Activated effector memory CD4-positive, alpha-beta T cell treated with anti-CD3 and anti-CD28 coated beads, Interleukin-2, amount 50 U/mL, for 16 hours (primary cell): ENCODE results near the gene METTL9.
"Not testable (repeated sequence)": the region's sequence is repeated elsewhere in the genome, so short reads cannot be mapped to it uniquely, and the experiment has no call there.

Experiments used
- DNase-seq: peaks from one replicate; pipeline ENCODE4 v3.0.0-alpha.2; 2020

The METTL9 gene

DNA sequence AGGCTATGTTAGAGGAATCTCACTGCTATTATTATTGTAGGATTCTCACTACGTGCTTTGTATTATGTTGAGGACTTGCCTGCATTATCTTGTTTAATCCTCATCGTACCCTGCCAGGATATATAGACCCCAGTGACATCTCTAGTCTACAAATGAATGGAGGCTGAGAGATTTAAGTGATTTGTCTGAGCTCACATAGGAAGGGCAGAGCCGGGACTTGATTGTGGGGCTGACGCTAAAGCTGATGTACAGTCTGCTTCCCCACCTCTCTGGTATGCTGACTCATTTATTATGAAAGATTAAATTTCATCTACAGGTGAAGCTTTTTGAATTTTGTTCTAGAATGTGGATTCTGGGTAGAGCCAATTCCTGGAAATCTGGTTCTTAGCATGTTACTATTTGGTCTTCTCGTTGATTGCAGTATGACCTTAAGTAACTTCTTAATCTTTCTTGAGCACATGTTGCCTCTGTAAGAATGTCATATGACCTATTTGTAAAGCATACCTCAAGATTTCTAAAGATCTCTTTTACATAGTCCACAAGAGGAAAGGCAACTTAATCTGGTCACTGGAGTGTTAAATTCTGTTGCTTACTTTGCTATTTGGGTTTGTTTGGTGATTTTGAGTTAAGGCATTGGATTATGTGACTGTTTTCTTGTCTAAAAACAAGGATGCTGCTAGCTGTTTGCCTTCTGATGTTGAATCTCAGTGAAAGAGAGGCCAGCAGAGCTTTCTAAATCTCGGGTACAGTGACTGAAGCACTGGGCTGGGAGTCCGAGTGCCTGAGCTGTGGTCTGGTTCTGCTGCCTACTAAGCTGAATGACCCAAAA lies 12.4 kb downstream of the METTL9 start:
- no peak for DNase-seq

DNA sequence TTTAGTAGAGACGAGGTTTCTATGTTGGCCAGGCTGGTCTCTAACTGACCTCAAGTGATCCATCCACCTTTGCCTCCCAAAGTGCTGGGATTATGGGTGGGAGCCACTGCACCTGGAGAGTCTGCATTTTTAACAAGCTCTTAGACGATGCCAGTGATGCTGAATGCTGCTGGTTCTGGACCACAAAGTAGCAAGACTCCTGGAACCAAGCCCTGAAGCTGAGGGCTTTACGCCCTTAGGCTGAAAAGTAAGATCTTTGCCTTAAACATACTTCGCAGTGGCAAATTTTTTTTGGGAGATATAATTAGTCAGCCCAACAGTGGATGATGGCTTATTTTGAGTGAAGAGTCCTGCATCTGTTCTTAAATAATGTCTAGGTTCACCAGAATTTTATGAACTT lies 14.0 kb downstream of the METTL9 start:
- no peak for DNase-seq

DNA sequence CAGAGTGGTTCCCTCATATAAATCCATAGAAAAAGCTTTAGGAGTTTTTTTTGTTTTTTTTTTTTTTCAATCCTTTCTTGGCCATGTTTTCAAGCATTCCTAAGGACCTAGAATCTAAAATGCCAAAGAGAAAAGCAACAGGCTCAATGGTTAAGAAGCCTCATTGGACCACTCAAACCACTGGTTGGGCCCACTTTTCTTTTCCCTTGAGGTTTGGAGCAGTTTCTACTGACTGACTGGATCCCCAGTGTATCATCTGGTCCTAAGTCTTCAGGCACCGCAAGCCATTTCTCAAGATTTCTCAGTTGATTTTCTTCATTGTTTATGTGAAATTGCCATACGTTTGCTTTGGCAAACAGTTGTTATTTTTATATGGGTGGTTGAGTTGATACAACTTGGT lies 14.4 kb downstream of the METTL9 start:
- DNase-seq = no peak

DNA sequence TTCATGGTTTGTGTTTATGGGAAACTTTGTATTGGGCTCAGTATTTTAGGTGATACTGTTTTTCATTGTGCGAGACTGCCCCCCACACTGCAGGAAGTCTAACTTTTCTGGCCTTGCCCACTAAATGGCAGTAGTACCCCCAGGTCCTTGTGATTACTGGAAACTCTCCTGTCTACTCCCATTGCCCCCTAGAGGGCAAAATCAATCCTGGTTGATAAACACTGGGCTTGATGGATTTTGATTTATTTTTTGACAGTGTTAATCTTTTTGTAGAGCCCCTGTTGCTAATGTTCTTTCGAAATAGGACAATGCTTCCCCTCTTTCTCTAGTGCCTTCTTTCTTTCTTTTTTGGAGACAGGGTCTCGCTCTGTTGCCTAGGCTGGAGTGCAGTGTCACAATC lies 15.5 kb downstream of the METTL9 start:
- DNase-seq = no peak

DNA sequence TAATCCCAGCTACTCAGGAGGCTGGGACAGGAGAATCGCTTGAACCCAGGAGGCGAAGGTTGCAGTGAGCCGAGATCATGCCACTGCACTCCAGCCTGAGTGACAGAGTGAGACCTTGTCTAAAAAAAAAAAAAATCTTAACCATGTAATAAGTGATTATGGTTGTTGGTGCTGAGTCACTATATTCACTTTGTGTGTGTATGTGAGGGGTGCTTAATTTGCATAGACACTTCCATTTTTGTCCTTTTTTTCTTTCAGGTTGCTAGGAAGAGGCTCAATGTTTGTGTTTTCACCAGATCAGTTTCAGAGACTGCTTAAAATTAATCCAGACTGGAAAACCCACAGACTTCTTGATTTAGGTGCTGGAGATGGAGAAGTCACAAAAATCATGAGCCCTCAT lies 18.2 kb downstream of the METTL9 start:
- no peak for DNase-seq

DNA sequence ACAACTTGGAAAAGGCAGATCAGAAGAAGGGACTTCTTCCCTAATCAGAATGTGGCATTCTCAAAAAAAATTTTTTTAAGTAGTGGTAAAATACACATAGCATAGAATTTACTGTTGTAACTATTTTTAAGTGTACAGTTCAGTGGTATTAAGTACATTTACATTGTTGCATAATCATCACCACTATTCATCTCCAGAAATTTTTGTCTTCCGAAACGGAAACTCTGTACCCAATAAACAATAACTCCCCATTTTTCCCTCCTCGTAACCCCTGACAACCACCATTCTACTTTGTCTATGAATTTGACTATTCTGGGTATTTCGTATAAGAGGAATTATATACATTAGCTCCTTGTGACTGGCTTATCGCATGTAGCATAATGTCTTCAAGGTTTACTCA lies 18.9 kb downstream of the METTL9 start:
- DNase-seq = no peak

DNA sequence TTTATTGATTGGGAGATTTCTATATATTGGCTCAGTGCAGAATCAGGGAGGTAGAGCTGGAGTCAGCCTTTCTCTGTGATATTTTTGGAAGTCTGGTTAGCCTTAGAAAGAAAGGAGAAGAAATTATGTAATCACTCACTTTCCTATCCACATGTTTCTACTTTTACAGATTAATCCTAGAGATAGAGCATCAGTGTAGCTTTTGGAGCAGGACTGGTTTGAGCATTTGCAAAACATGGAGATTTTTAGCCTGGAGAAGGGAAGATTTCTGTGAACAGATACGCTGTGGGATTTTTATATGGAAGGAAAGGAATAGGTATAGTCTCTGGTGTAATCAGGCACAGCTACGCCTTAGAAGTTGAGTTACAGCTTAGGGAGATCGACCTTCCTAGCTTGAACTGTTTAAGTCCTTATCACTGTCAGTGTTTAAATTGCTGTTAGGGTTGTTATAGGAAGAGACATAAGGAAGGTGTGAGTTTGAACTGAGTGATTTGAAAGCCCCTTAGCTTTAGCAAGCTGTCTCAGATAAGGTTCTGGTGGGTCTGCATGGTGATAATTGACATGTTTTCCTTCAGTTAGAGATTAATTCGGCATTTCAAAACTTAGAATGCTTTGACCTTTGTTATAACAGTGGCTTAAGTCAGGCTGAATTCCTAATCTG lies 20.5 kb downstream of the METTL9 start:
- DNase-seq = no peak

DNA sequence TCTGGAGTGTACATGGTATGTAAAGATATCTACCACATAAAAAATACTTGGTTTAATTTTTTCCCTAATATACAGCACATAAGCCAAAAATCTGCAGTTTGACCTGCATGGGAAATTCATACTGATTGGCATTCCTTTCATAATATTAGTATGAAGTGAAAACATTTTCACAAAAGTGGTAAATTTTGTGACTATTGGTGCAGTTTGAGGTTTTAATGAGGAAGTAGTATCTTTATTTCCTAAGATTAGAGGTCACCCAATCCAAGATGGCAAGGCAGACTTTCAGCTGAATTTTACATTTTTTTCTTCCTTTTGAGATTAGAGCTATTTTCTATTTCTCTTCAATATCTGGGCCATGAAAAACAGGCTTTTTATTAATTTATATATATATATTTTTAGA lies 21.2 kb downstream of the METTL9 start:
- no peak for DNase-seq

DNA sequence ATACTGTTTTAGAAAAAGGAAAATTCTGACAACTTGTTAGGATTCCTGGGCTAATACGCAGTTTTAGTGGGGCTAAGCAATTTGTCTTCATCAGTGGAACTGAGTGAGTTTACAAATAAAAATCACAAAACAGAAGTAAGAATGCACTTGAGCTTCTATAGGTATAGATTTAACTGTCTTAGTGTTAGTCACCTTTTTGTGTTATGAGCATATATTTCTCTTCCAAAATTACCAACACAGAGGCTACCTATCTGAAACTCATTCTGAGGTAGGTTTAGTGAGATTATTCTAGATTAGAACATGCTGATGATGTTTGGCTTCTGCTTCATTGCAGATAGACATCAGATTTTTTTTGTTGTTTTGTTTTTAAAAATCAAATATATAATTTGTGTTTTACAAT lies 23.2 kb downstream of the METTL9 start:
- DNase-seq = no peak

DNA sequence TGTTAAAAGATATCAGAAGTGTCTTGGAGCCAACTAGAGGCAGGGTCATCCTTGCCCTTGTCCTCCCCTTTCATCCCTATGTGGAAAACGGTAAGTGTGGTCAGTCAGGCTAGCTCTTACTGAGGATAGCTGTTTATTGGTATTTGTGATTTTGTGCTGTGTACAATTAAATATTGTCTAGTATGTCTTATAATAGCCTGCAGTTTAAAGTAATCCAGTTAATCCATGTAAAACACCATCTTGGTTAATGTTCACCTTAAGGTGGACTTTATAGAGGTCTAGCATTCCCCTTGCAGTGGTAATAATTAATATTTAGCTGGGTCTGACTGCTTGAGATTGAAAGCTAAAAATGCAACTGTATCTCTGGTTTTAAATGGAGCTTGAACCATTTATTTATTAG lies 25.6 kb downstream of the METTL9 start:
- DNase-seq = no peak

DNA sequence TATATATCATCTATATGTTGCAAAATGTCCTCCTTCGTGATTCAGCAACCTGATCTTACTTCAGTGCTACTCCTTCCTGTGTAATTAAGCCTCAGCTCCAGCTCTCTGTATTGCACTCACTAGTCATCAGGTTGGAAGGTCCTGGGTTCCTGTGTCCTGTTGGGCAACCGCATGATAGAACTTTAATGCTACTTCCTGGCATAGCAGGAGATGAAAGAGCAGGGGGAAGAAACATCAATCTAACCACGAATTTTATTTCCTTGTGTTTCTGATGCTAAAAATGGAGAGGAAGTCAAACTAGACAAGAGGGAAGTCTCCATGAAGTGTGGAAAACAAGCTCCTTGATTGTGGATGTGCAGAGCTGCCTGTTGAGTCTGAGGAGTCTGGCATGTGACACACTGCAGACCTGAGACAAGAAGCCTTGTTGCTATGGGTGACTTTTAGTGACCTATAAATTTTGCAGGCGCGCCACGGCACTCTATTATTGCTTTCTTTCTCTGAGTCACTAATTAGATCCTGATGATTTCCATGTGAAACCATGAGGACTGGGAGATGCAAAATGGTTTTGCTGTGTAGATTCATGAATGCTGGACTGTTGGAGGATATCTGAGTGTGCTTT lies 27.4 kb downstream of the METTL9 start:
- DNase-seq = no peak

DNA sequence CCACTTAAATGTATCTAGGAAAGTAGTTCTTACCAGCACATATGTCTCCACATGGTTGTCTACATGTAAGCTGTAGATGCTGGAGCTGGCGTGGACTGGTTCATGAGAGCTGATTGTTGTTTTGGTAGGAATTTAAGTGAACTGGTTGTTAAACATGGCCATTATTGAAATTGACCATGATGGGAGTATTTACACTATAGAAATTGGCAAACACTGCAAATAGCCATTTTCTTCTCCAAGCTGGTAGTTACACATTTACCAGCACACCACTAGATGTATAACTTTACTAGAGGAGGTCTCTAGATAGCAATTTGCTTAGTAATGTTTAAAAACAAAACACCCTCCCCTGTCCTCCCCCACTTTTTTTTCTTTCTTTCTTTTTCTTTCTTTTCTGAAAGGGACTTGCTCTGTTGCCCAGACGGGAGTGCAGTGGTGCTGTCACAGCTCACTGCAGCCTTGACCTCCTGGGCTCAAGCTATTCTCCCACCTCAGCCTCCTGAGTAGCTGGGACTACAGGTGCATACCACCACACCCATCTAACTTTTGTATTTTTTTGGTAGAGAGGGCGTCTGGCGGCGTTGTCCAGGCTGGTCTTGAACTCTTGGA lies 28.8 kb downstream of the METTL9 start:
- no peak for DNase-seq

DNA sequence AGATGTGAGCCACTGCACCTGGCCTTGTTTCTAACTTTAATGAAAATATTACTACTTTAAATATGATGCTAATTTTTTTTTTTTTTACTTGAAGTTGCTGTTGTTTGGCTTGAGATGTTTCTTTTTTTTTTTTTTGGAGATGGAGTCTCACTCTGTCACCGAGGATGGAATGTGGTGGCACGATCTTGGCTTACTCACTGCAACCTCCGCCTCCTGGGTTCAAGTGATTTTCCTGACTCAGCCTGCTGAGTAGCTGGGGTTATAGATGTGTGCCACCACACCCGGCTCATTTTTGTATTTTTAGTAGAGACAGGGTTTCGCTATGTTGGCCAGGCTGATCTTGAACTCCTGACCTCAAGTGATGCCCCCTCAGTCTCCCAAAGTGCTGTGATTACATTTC lies 29.4 kb downstream of the METTL9 start:
- DNase-seq = no peak

DNA sequence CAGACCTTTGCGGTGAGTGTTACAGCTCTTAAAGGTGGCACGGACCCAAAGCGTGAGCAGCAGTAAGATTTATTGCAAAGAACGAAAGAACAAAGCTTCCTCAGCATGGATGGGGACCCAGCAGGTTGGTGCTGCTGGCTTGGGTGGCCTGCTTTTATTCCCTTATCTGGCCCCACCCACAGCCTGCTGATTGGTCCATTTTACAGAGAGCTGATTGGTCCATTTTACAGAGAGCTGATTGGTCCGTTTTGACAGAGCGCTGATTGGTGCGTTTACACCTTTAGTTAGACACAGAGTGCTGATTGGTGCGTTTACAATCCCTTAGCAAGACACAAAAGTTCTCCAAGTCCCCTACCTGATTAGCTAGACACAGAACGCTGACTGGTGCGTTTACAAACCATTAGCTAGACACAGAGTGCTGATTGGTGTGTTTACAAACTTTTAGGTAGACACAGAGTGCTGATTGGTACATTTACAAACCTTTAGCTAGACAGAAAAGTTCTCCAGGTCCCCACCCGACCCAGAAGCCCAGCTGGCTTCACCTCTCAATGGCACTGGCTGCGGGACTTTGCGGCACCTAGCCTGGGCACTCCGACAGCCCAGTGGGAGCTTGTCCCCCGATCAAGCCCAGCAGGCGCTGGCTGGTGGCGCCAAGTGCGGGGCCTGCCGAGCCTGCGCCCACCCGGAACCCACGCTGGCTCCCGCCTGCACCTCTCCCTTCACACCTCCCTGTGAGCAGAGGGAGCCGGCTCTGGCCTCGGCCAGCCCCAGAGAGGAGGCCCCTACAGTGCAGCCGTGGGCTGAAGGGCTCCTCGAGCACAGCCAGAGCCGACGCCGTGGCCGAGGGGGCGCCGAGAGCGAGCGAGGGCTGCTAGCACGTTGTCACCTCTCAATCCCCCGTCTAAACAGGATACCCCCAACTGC lies 30.5 kb downstream of the METTL9 start:
- not testable (repeated sequence) for DNase-seq

DNA sequence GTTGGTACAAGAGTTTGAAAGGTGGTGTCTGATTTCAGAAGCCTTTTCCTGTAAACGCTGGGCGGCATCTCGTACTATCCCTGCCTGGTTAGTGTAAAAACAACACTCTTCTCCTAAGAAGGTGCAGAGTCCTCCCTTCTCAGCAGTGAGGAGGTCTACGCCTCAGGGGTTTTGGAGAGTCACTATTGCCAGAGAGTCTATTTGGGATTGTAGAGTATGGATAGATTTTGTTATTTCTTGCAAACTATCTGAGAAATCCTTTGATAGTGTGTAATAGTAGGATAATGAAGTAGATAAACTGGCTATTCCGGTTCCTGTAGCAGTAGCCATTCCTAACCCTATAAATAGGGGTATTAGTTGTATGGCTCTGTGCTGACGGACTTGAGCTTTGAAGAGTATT lies 31.5 kb downstream of the METTL9 start:
- DNase-seq = not testable (repeated sequence)

DNA sequence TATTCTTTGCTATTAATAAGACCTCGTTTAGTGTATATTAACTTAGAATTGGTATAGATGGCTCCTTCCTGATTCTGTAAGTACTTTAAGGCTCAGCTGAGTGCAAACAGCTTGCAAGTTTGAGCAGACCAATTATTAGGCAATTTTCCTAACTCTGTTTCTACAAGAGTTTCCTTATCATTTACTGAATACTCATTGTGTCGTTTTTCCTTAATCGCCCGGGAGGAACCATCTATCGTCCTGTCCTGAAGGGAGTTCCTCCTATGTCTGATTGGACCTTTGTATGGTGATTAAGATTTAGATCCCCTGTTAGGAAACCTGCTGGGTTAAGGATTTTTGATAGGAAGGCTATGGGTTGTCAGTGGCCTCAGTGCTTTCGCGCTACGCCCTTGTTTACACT lies 32.0 kb downstream of the METTL9 start:
- DNase-seq = not testable (repeated sequence)

DNA sequence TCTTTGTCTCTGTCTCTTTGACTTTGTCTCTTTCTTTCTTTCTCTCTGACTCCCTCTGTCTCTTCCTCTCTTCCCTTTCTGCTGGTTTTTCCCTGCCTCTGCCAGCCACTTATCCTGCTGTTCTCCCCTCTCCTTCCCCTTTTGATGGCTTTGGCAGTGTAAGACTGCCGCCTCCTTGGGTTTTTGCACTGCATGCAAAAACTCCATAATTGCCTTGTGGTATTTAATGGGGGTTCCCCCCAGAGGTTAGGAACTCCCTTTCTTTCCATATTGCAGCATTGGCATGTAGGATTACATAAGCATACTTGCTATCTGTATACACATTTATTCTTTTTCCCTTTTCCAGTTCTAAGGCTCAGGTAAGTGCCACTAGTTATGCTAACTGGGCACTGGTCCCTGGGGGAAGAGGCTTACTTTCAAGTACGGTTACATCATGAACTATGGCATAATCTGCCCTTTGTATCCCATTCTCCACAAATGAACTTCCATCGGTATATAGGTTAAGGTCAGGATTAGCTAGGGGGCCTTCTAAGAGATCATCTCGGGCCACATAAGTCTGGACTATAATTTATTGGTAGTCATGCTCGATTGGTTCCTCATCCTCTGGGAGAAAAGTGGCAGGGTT lies 32.7 kb downstream of the METTL9 start:
- DNase-seq = not testable (repeated sequence)

DNA sequence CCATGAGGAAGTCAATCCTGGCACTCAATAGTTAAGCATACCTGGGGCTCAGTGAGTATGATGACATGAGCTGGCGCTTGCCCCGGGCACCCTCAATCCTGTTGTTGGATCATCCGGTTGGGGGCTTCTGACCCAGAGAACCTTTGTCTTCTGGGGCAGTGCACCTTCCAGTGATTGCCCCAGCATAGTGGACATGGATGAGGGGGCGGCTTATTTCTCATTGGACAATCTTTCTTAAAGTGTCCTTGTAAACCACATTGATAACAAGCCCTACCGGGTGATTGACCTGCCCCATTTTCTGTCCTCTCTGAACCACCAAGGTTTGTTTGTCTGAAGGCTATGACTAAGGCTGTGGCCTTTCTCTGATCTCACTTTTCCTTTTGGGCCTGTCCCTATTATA lies 34.8 kb downstream of the METTL9 start:
- DNase-seq = no peak

DNA sequence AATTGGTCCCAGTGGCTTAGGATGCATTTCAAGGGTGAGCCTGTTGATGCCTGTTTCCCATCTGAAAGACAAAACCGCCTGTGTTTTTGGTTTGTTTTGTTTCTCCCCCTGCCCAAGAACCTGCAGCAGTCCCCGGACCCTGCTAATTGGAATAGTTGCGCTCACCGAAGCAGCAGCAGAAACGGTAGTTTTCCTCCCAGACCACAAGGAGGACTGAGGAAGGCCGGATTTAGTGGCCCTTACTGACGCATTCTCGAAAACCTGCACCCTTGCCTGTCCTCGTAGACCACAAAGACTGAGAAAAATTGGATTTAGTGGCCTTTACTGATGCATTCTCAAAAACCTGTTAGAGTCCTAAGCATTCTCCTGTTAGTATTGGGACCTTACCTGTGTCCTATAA lies 36.3 kb downstream of the METTL9 start:
- DNase-seq = not testable (repeated sequence)

DNA sequence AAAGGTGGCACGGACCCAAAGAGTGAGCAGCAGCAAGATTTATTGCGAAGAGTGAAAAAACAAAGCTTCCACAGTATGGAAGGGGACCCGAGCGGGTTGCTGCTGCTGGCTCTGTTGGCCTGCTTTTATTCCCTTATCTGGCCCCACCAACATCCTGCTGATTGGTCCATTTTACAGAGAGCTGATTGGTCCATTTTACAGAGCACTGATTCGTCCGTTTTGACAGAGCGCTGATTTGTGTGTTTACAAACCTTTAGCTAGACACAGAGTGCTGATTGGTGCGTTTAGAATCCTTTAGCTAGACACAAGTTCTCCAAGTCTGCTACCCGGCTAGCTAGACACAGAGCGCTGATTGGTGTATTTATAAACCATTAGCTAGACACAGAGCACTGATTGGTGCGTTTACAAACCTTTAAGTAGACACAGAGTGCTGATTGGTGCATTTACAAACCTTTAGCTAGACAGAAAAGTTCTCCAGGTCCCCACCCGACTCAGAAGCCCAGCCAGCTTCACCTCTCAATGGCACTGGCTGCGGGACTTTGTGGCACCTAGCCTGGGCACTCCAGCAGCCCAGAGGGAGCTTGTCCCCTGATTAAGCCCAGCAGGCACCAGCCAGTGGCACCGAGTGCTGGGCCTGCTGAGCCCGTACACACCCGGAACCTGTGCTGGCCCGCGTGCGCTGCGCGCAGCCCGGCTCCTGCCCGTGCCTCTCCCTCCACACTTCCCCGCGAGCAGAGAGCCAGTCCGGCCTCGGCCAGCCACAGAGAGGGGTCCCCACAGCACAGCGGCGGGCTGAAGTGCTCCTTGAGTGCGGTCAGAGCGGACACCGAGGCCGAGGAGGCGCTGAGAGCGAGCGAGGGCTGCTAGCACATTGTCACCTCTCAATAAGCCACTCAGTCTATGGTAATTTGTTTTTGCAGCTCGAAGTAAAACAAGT lies 37.9 kb downstream of the METTL9 start:
- DNase-seq = no peak

DNA sequence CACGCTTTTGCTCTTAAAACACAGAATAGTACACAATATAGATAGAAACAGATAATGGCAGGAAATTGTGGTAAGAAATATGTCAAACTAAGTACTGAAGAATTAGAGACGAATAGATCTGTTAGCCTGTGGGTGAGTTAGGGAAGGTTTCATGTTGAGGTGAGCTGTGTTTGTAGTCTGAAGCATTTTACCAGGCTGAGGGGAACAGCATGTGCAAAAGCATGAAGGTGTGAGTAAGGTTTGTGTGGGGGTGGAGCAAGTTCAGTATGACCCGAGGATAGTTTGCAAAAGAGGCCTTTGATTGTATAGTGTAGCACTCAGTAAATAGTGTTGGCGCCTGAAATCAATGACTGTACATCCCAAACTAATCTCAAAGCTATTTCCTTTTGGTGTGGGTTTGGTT lies 39.2 kb downstream of the METTL9 start:
- no peak for DNase-seq
